Mucosa of descending colon (tissue), 3 donors: ENCODE results near the gene MAP3K3. TPM values are rescaled to one million over a fixed set of nuclear protein-coding genes. Genes with fewer than 3 reads are reported as not detected.
A peak's percentile ranks its signal among the peaks of the same experiment; 100 is the strongest.

Experiments
- ATAC-seq: fragments of 200-7000 bp; cut with Tn5 transposase; one replicate; pipeline ENCODE4 v1.9.1; 2020; ENCODE audit warnings: mild to moderate bottlenecking, moderate library complexity
- DNase-seq, 3 donors: peaks; one replicate each; pipeline ENCODE4 v3.0.0-alpha.2; 2020
- H3K36me3 ChIP-seq: fragments of 200-600 bp; one replicate; pipeline ENCODE4 v1.8.0; 2021; ENCODE audit warnings: low read depth, mild to moderate bottlenecking
- H3K4me1 ChIP-seq: fragments of 200-600 bp; one replicate; pipeline ENCODE4 v1.8.0; 2021; ENCODE audit warnings: low read depth, mild to moderate bottlenecking
- H3K4me3 ChIP-seq: fragments of 200-600 bp; one replicate; pipeline ENCODE4 v1.8.0; 2021; ENCODE audit warnings: mild to moderate bottlenecking
- H3K9me3 ChIP-seq: fragments of 200-600 bp; one replicate; pipeline ENCODE4 v1.8.0; 2021; ENCODE audit warnings: mild to moderate bottlenecking
- intact Hi-C, 2 donors: fragments of 100-400 bp; cut with DNase I in 1 of 2; cut with micrococcal nuclease in 1 of 2; formaldehyde crosslinking; loops; one replicate each; pipeline versions ENCODE4 v1.11.0 to v1.11.1; 2022; cut with DNase I, micrococcal nuclease
- total RNA-seq, 3 donors: library from RNA; stranded (reverse); fragmentation: NEBNext Ultra II Directional in 2 of 3; extraction: Animal tissue kit (Norgen Biotek cat#: 25700) in 2 of 3; gene quantifications; one replicate each; pipeline versions ENCODE4 v1.2.1 to v1.2.4, GENCODE V29; 2021 to 2023
- TF ChIP-seq, protein P1 (sequence below): fragments of 200-600 bp; IDR thresholded peaks from one replicate; pipeline ENCODE4 v1.8.0; 2022; ENCODE audit warnings: antibody characterized with exemption, mild to moderate bottlenecking
- donor health status: DM: no; HTN: no; CAD: no; lungs with moderate emphysema.
- donor health status: DM: no; HTN: no; CAD: no.
- donor health status: DM: no; HTN: yes; CAD: no.

Gene MAP3K3
- total RNA-seq, 3 donors from 2014 or later, result 13.0 to 54.7 (median 18.5) TPM

DNA sequence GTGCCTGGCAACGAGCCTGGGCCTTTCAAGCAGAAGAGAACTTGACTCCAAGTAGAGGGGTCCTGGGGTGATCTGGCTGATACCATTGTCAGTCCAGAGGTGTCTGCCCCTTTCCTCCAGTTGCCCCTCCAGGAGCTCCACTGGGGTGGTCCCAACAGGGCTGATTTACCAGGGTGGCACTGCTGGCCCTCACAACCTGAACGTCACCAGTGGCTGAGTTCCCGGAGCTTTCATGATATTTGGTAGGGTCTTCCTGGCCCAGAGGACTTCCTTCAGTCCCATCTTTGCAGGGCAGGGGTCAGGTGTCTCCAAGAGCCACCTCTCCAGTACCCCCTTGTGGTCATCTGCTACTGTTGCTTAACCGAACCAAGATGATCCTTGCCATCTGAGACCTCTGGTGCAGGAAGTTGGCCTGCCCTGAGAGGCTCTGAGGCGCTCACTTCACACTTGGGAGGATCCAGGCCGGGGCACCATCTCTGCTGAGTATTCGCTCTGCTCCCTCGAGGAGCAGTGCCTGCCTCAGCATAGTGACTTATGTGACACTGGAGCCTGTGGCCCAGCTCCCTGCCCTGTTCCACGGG is 74.3 kb downstream of the MAP3K3 start:
- TF ChIP-seq, protein P1, sequence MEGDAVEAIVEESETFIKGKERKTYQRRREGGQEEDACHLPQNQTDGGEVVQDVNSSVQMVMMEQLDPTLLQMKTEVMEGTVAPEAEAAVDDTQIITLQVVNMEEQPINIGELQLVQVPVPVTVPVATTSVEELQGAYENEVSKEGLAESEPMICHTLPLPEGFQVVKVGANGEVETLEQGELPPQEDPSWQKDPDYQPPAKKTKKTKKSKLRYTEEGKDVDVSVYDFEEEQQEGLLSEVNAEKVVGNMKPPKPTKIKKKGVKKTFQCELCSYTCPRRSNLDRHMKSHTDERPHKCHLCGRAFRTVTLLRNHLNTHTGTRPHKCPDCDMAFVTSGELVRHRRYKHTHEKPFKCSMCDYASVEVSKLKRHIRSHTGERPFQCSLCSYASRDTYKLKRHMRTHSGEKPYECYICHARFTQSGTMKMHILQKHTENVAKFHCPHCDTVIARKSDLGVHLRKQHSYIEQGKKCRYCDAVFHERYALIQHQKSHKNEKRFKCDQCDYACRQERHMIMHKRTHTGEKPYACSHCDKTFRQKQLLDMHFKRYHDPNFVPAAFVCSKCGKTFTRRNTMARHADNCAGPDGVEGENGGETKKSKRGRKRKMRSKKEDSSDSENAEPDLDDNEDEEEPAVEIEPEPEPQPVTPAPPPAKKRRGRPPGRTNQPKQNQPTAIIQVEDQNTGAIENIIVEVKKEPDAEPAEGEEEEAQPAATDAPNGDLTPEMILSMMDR, result no peak
- ATAC-seq (no peak), DNase-seq (no peak)
- Histone ChIP-seq H3K36me3 (peaks cover 2% of the 10 kb centered on the region), H3K9me3 (no peaks in the 10 kb centered on the region), H3K4me3 (no peak overlapping the region), H3K4me1 (peaks cover 19% of the 10 kb centered on the region)
- intact Hi-C loops, result no loop called here

DNA sequence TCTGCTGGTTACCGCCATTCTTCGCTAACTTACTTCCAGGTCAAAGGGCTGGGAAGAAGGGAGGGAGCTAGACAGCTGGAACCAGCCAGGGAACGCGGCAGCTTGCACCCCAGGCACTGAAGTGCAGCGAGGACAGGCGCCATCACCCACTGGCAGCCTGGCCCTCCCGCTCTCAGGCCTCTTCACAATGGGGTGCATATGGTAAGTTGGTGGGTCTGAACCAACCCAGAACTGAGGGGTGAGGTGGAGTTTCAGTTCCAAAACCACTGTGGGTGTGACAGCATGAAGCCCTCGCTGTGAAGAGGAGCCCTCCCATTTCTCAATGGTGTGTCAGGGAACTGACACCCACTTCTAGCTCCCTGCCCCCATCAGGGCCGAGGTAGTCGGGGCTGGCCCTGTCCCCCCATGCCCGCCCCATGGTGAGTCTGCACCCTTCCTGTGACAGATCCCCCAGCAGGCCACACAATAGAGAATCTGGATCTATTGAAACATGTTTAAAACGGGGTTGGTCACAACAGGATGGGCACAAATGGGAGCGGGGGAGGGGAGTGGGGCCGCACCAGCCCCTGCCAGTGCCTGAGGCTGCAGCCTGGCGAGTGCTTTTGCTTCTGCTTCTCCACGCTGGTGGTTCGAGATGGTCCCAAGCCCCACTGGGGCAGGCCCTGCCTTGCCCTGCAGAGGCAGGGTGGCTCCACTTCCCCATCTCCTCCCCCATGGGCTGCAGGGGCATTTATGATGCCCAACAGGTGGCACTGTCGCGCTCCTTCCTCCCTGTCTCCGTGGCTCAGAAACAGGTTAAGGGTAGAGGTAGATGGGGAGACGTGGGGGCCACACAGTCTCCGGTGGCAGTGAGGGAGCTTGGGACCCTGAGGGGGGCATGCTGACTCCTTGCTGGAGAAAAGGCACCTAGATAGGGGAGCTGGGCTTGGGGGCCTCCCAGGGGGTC is 75.4 kb downstream of the MAP3K3 start:
- intact Hi-C loops, result no loop called here
- DNase-seq (peak; percentile 79 to 90 (median 85)), ATAC-seq (peak; percentile 66)
- TF ChIP-seq, protein P1, result peak; percentile 63
- Histone ChIP-seq H3K9me3 (no peaks in the 10 kb centered on the region), H3K36me3 (no peaks in the 10 kb centered on the region), H3K4me1 (peaks cover 19% of the 10 kb centered on the region), H3K4me3 (no peak overlapping the region)

DNA sequence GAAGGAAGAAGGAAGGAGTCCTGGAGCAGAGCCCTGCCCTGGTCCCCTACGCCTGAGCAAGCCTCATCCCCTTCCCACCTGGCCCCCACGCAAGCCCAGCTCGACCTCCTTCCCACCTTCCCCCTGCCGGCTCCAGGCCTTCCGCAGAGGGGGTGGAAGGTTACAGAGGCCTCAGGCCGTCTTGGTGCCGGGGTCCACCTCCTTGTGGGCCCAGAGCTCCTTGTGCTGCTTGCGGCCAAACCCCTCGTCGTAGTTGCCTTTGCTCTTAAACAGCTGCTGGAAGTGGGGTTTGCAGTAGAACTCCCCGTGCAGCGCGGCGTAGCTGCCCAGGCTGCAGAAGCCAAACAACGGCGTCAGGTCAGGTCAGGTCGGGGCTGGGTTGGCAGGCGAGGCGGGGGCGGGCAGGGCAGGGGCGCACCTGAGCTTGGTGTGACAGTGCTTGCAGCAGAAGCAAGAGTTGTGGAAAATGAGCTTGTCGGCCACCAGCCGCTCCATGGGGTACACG is 76.2 kb downstream of the MAP3K3 start:
- ATAC-seq, result peak; percentile 3
- H3K36me3 ChIP-seq, result no peaks in the 10 kb centered on the region
- intact Hi-C loops, result no loop called here
- peaks cover 19% of the 10 kb centered on the region for H3K4me1 ChIP-seq
- peak overlapping the region; percentile 34 for H3K4me3 ChIP-seq
- no peaks in the 10 kb centered on the region for H3K9me3 ChIP-seq
- peak in 1 of 3 donors; percentile 50 for DNase-seq
- TF ChIP-seq, protein P1, result no peak

DNA sequence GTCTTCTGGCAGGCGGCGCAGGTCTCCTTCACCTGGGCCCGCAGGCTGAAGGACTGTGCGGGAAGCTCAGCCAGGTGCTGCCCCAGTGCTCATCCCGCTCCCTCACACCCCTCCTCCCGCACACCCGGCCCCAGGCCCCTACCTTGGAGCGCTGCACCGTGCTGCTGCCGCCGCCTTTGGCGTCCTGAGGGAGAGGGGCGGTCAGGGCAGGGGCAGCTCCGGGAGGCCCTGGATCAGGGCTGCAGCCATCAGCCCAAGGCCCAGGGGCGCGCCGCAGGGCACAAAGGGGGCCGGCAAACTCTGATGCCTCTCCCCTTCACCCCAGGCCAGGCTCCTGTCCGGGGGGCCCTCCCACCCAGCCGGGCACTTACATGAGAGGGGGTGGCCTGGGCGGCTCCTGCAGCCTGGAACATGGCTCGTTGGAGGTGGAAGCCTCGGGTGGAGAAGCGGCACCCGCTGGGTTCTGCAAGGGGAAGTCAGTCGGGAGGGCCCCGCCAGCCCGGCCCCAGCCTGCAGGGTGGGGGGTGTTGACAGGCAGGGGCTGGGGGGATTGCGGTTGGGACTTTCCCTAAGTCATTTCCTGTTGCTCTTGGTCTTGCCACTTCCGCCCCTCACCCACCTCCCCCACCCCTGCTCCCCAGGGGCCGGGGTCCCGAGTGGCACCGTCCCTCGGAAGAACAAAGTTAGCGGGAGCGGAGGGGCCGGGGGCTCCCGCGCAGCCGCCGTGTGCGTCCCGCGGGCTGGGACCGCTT is 76.8 kb downstream of the MAP3K3 start:
- ATAC-seq, result peak; percentile 53
- Histone ChIP-seq H3K9me3 (no peaks in the 10 kb centered on the region), H3K4me1 (peaks cover 19% of the 10 kb centered on the region), H3K4me3 (peak overlapping the region; percentile 34), H3K36me3 (no peaks in the 10 kb centered on the region)
- DNase-seq, result peak; percentile 69 to 92 (median 76)
- intact Hi-C loops, result no loop called here
- TF ChIP-seq, protein P1, result no peak
